SU-DHL-6 (cell line): ENCODE results near the gene WSCD2.

Experiments used
- H2AFZ ChIP-seq: fragments of 200-600 bp; sonication (generic); 2 replicates; pipeline ENCODE4 v1.6.1; 2014; ENCODE audit warnings: low read depth, mild to moderate bottlenecking, moderate library complexity, mixed read lengths, antibody characterized with exemption, low read length; ENCODE audit not compliant: severe bottlenecking
- H3F3A ChIP-seq: fragments of 200-600 bp; shearing (Covaris generic); 2 replicates; pipeline ENCODE4 v1.6.0; 2016; ENCODE audit warnings: antibody characterized with exemption, mild to moderate bottlenecking; ENCODE audit not compliant: insufficient read depth
- H3K27ac ChIP-seq: fragments of 200-600 bp; sonication (generic); 2 replicates; pipeline ENCODE4 v1.5.1; 2016; ENCODE audit warnings: low read depth, mild to moderate bottlenecking, low read length, moderate library complexity, mixed read lengths
- H3K27me3 ChIP-seq: fragments of 200-600 bp; sonication (generic), shearing (Covaris generic); 2 replicates; pipeline ENCODE4 v1.6.0; 2014; ENCODE audit warnings: mild to moderate bottlenecking, low read length
- H3K36me3 ChIP-seq: fragments of 200-600 bp; sonication (generic); 2 replicates; pipeline ENCODE4 v1.6.1; 2014; ENCODE audit warnings: mild to moderate bottlenecking, low read length, mixed read lengths
- H3K4me2 ChIP-seq: fragments of 300-600, 200-600 bp; shearing (Covaris generic), sonication (generic); 2 replicates; pipeline ENCODE4 v1.6.0; 2014; ENCODE audit warnings: low read length, low read depth, mild to moderate bottlenecking; ENCODE audit not compliant: poor library complexity, severe bottlenecking
- H3K4me3 ChIP-seq: fragments of 200-600 bp; sonication (generic); 2 replicates; pipeline ENCODE4 v1.5.1; 2014; ENCODE audit warnings: antibody characterized with exemption, low read length, mild to moderate bottlenecking, mixed read lengths; ENCODE audit not compliant: insufficient read depth, poor library complexity, severe bottlenecking
- H3K79me2 ChIP-seq: fragments of 200-600 bp; sonication (generic); 2 replicates; pipeline ENCODE4 v1.6.1; 2014; ENCODE audit warnings: mild to moderate bottlenecking, low read length, moderate library complexity; ENCODE audit not compliant: insufficient read depth
- H3K9ac ChIP-seq: fragments of 200-600 bp; sonication (generic); 2 replicates; pipeline ENCODE4 v1.7.0; 2014; ENCODE audit warnings: mild to moderate bottlenecking, low read length
- H3K9me2 ChIP-seq: fragments of 200-600 bp; sonication (generic); replicated peaks from 2 replicates; pipeline ENCODE4 v1.6.1; 2014; ENCODE audit warnings: low read length; ENCODE audit not compliant: insufficient read depth
- H3K9me3 ChIP-seq: fragments of 200-600 bp; sonication (generic); 2 replicates; pipeline ENCODE4 v1.6.1; 2014; ENCODE audit warnings: low read length, mixed read lengths; ENCODE audit not compliant: insufficient read depth
- H4K20me1 ChIP-seq: fragments of 200-600 bp; sonication (generic); 2 replicates; pipeline ENCODE4 v1.6.1; 2014; ENCODE audit warnings: low read depth, mild to moderate bottlenecking, antibody characterized with exemption, low read length, moderate library complexity, mixed read lengths
- CTCF ChIP-seq: fragments of 200-600 bp; sonication (generic); IDR thresholded peaks from one replicate; pipeline ENCODE4 v1.5.1; 2017; ENCODE audit warnings: antibody characterized with exemption, mild to moderate bottlenecking, low read length, moderate library complexity; ENCODE audit not compliant: insufficient read depth, poor library complexity, severe bottlenecking
- EZH2phosphoT487 ChIP-seq: fragments of 200-600 bp; sonication (generic), shearing (Covaris generic); conservative IDR thresholded peaks from 2 replicates; pipeline ENCODE4 v1.6.1; 2018; ENCODE audit warnings: mild to moderate bottlenecking, antibody characterized with exemption, low read length, moderate library complexity, mixed read lengths

The WSCD2 gene

GRCh38 chr12:108190529-108190928 lies 61.4 kb downstream of the WSCD2 start:
- no peak overlapping the region for H3K9ac ChIP-seq
- no peaks in the 10 kb centered on the region for H3F3A ChIP-seq
- H3K9me2 ChIP-seq: no peaks in the 10 kb centered on the region
- no peak overlapping the region for H3K27ac ChIP-seq
- H3K4me2 ChIP-seq: no peak overlapping the region
- H3K27me3 ChIP-seq: no peaks in the 10 kb centered on the region
- H3K36me3 ChIP-seq: no peaks in the 10 kb centered on the region
- no peaks in the 10 kb centered on the region for H3K9me3 ChIP-seq
- H2AFZ ChIP-seq: no peak overlapping the region
- no peaks in the 10 kb centered on the region for H4K20me1 ChIP-seq
- no peaks in the 10 kb centered on the region for H3K79me2 ChIP-seq
- H3K4me3 ChIP-seq: no peak overlapping the region
- TF ChIP-seq EZH2phosphoT487: no peak

GRCh38 chr12:108191086-108191485 lies 62.0 kb downstream of the WSCD2 start:
- Histone ChIP-seq H4K20me1 (no peaks in the 10 kb centered on the region), H3K9me3 (no peaks in the 10 kb centered on the region), H3K4me3 (no peak overlapping the region), H3K9me2 (no peaks in the 10 kb centered on the region), H2AFZ (no peak overlapping the region), H3K36me3 (no peaks in the 10 kb centered on the region), H3K4me2 (no peak overlapping the region), H3K27me3 (no peaks in the 10 kb centered on the region), H3K79me2 (no peaks in the 10 kb centered on the region), H3K9ac (no peak overlapping the region), H3K27ac (no peak overlapping the region), H3F3A (no peaks in the 10 kb centered on the region)
- no peak for TF ChIP-seq CTCF
- no peak for TF ChIP-seq EZH2phosphoT487

DNA sequence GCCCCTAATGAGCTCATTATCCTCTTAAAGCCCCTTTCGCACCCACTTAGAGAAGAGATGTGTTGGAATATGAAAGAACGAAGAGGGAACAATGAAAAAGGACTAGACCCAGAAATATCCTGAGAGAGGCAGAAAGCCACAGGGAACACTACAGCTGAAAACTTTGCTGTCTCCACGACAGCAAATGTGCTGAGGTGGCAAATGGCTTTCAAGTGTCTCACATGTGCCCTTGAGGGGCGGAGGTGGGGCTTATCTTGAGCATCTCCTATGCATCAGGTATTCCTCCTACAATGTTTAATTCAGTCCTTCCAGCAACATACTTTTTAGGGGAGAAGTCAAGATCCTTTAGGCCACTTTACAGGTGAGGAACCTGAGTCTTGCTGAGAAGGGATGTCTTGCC lies 62.9 kb downstream of the WSCD2 start:
- H3F3A ChIP-seq: no peaks in the 10 kb centered on the region
- TF ChIP-seq CTCF (no peak), EZH2phosphoT487 (no peak)
- no peak overlapping the region for H3K4me2 ChIP-seq
- H4K20me1 ChIP-seq: no peaks in the 10 kb centered on the region
- no peaks in the 10 kb centered on the region for H3K9me2 ChIP-seq
- no peaks in the 10 kb centered on the region for H3K79me2 ChIP-seq
- no peaks in the 10 kb centered on the region for H3K27me3 ChIP-seq
- H3K4me3 ChIP-seq: no peak overlapping the region
- H3K27ac ChIP-seq: no peak overlapping the region
- no peak overlapping the region for H3K9ac ChIP-seq
- H3K9me3 ChIP-seq: no peaks in the 10 kb centered on the region
- no peaks in the 10 kb centered on the region for H3K36me3 ChIP-seq
- no peak overlapping the region for H2AFZ ChIP-seq

DNA sequence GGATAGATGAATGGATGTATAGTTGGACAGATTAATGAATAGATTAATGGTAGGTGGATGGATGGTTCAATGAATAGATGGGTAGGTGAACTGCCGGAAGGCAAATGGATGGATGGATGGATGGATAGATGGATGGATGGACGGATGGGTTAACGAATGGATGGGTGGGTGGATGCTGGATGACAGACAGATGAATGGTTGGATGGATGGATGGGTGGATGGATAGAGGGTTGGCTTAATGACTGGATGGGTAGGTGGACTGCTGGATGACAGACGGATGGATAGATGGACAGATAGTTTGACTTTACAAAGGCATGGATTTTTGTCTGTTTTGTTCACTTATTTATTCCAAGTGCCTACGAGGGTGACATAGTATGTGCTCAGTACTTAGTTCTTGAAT lies 64.4 kb downstream of the WSCD2 start:
- Histone ChIP-seq H3F3A (no peaks in the 10 kb centered on the region), H3K27ac (no peak overlapping the region), H4K20me1 (no peaks in the 10 kb centered on the region), H3K4me2 (no peak overlapping the region), H3K79me2 (no peaks in the 10 kb centered on the region), H3K4me3 (no peak overlapping the region), H3K9ac (no peak overlapping the region), H3K9me2 (no peaks in the 10 kb centered on the region), H3K9me3 (no peaks in the 10 kb centered on the region), H3K36me3 (no peaks in the 10 kb centered on the region), H2AFZ (no peak overlapping the region), H3K27me3 (no peaks in the 10 kb centered on the region)
- no peak for TF ChIP-seq CTCF
- no peak for TF ChIP-seq EZH2phosphoT487
